NT2/D1 (cell line): ENCODE results near the gene DLGAP3.

Experiments
- DNase-seq: peaks from one replicate; pipeline ENCODE4 v3.0.0-alpha.2; 2011; ENCODE audit warnings: low read depth, low spot score
- H3K27me3 ChIP-seq: 2 replicates; pipeline ENCODE4 v1.6.0; 2011; ENCODE audit warnings: mild to moderate bottlenecking; ENCODE audit not compliant: insufficient read length, insufficient read depth
- H3K36me3 ChIP-seq: 2 replicates; pipeline ENCODE4 v1.6.1; 2011; ENCODE audit warnings: mild to moderate bottlenecking, low read length, mixed read lengths; ENCODE audit not compliant: insufficient read depth, insufficient read length
- H3K4me1 ChIP-seq: 2 replicates; pipeline ENCODE4 v1.5.1; 2011; ENCODE audit not compliant: insufficient read depth, insufficient read length
- H3K4me3 ChIP-seq: 2 replicates; pipeline ENCODE4 v1.5.1; 2011; ENCODE audit warnings: low read depth; ENCODE audit not compliant: insufficient read length
- H3K9ac ChIP-seq: 2 replicates; pipeline ENCODE4 v1.6.0; 2011; ENCODE audit warnings: low read depth; ENCODE audit not compliant: insufficient read length
- H3K9me3 ChIP-seq: 2 replicates; pipeline ENCODE4 v1.5.1; 2011; ENCODE audit warnings: mild to moderate bottlenecking, low read length; ENCODE audit not compliant: insufficient read depth
- SUZ12 ChIP-seq: IDR thresholded peaks from 2 replicates; pipeline ENCODE4 v1.6.1; 2011; ENCODE audit not compliant: insufficient read length, insufficient read depth; ENCODE audit errors: extremely low read depth
- YY1 ChIP-seq: IDR thresholded peaks from 2 replicates; pipeline ENCODE4 v1.6.1; 2011; ENCODE audit not compliant: insufficient read length, insufficient read depth
- ZNF274 ChIP-seq: IDR thresholded peaks from 2 replicates; pipeline ENCODE4 v1.6.1; 2011; ENCODE audit warnings: mild to moderate bottlenecking, low read depth, low read length

The DLGAP3 gene

GRCh38 chr1:34884536-34884935 is 44.9 kb downstream of the DLGAP3 start:
- Histone ChIP-seq H3K4me3 (no peak overlapping the region), H3K36me3 (no peaks in the 10 kb centered on the region), H3K9me3 (peaks cover 12% of the 10 kb centered on the region), H3K9ac (no peak overlapping the region), H3K4me1 (peaks cover 2% of the 10 kb centered on the region), H3K27me3 (peaks cover 44% of the 10 kb centered on the region)
- no peak for TF ChIP-seq YY1
- TF ChIP-seq ZNF274: no peak
- TF ChIP-seq SUZ12: no peak
- DNase-seq: no peak

GRCh38 chr1:34879230-34879629 is 50.2 kb downstream of the DLGAP3 start:
- Histone ChIP-seq H3K9me3 (peaks cover 12% of the 10 kb centered on the region), H3K9ac (no peak overlapping the region), H3K4me1 (no peaks in the 10 kb centered on the region), H3K27me3 (peaks cover 9% of the 10 kb centered on the region), H3K4me3 (no peak overlapping the region), H3K36me3 (no peaks in the 10 kb centered on the region)
- no peak for TF ChIP-seq SUZ12
- no peak for TF ChIP-seq YY1
- TF ChIP-seq ZNF274: no peak
- no peak for DNase-seq

- peaks cover 7% of the 10 kb centered on the region for H3K9me3 ChIP-seq
- H3K9ac ChIP-seq: no peak overlapping the region
- no peaks in the 10 kb centered on the region for H3K4me1 ChIP-seq
- TF ChIP-seq SUZ12: no peak
- no peak for TF ChIP-seq ZNF274
- TF ChIP-seq YY1: no peak
- H3K36me3 ChIP-seq: no peaks in the 10 kb centered on the region
- no peak for DNase-seq
- H3K4me3 ChIP-seq: no peak overlapping the region
- no peaks in the 10 kb centered on the region for H3K27me3 ChIP-seq
These were observed 53.0 kb downstream of the DLGAP3 start for GRCh38 chr1:34876406-34876805.

DNA sequence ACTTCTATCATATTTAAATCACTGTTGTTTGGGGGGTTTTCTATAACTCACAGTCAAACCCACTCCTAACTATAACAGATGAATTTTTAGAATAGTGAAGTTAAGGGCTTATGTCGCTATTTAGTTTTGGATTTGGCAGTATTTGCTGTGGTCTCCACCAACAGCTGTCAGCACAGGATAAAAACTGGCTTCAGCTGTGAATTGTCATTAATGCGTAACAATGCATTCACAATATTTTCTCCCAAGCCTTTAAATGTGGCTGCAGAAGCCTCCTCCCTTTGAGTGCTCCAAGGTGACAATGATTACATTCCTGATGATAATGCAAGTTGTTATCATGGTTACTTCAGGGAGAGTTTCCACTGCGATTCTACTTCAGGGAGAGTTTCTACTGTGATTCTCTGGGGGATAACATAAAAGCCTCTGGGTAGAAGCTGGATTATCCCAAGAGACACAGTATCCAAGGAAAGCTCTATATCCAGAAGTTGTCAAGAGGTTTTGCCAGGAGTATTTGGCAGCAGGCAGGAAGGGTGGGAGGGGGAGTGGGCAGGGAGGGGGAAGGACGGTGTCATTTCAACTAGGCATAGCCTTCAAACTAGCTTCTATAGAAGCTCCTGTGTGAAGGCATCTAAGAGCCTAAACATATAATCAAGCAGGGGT is 55.0 kb downstream of the DLGAP3 start:
- Histone ChIP-seq H3K9ac (no peak overlapping the region), H3K36me3 (no peaks in the 10 kb centered on the region), H3K27me3 (no peaks in the 10 kb centered on the region), H3K9me3 (no peaks in the 10 kb centered on the region), H3K4me1 (no peaks in the 10 kb centered on the region), H3K4me3 (no peak overlapping the region)
- no peak for DNase-seq
- TF ChIP-seq YY1 (no peak), ZNF274 (no peak), SUZ12 (no peak)

DNA sequence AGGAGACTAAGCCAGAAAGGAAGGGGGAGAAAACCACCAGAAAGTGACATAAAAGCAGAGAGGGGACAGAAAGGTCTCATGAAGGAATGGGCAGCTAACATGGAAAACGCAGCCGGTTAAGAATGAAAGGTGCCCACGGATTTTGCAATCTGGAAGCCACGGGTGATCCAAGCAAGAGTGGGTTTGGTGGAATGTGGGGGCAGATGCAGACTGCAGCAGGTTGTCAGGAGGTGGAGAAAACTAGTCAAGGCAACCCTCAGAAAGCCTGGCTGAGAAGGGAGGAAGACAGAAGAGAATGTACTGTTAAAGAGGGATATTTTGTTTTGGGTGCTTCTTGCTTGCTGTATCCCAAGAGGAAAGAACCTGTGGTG is 57.3 kb downstream of the DLGAP3 start:
- no peak for DNase-seq
- H3K36me3 ChIP-seq: no peaks in the 10 kb centered on the region
- TF ChIP-seq SUZ12 (no peak), YY1 (no peak), ZNF274 (no peak)
- peaks cover 9% of the 10 kb centered on the region for H3K27me3 ChIP-seq
- H3K4me1 ChIP-seq: no peaks in the 10 kb centered on the region
- no peak overlapping the region for H3K9ac ChIP-seq
- no peaks in the 10 kb centered on the region for H3K9me3 ChIP-seq
- H3K4me3 ChIP-seq: no peak overlapping the region

GRCh38 chr1:34871443-34872132 is 57.9 kb downstream of the DLGAP3 start:
- Histone ChIP-seq H3K27me3 (peaks cover 14% of the 10 kb centered on the region), H3K36me3 (no peaks in the 10 kb centered on the region), H3K4me1 (no peaks in the 10 kb centered on the region), H3K9me3 (no peaks in the 10 kb centered on the region), H3K9ac (no peak overlapping the region), H3K4me3 (no peak overlapping the region)
- TF ChIP-seq ZNF274: no peak
- TF ChIP-seq SUZ12: no peak
- TF ChIP-seq YY1: no peak
- no peak for DNase-seq

- no peak overlapping the region for H3K4me3 ChIP-seq
- TF ChIP-seq SUZ12: no peak
- no peak for TF ChIP-seq YY1
- TF ChIP-seq ZNF274: no peak
- no peaks in the 10 kb centered on the region for H3K4me1 ChIP-seq
- no peak for DNase-seq
- H3K9ac ChIP-seq: no peak overlapping the region
- H3K36me3 ChIP-seq: no peaks in the 10 kb centered on the region
- no peaks in the 10 kb centered on the region for H3K9me3 ChIP-seq
- peaks cover 23% of the 10 kb centered on the region for H3K27me3 ChIP-seq
These were observed 59.1 kb downstream of the DLGAP3 start for GRCh38 chr1:34870395-34870794.
